ENCODE measurements around the gene ACP7. TPM values are rescaled to one million over a fixed set of nuclear protein-coding genes. Genes with fewer than 3 reads are reported as not detected.
"Not testable (repeated sequence)": the region's sequence is repeated elsewhere in the genome, so short reads cannot be mapped to it uniquely, and the experiment has no call there.

The ACP7 gene
- total RNA-seq, 1 experiment from 2014 or later = 5.4 TPM

DNA sequence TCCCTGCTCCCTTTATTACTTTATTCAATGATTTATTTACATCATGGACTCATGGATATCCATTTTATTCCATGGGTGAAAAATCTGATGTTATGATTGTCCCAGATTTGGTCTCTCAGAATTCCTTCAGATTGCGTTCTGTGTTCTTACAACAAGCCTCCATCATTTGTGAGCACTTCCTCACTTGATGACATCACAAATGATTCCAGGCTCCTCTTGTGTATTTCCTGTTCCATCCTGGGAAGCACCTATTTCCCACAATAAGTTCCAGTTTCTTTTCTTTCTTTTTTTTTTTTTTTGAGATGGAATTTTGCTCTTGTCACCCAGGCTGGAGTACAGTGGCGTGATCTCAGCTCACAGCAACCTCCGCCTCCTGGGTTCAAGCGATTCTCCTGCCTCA lies 6.7 kb downstream of the ACP7 start:
- no peaks in the 10 kb centered on the region for H3K79me2 ChIP-seq (ENCODE audit: low read depth)
- H3K27me3 ChIP-seq (ENCODE audit: insufficient read depth, low read depth) = no peaks in the 10 kb centered on the region
- H3K36me3 ChIP-seq (ENCODE audit: low read depth) = no peaks in the 10 kb centered on the region
- intact Hi-C loops (cut with micrococcal nuclease; ENCODE audit: unreplicated experiment) = no loop called here
- H2AFZ ChIP-seq = no peak overlapping the region
- no peaks in the 10 kb centered on the region for H3K9me2 ChIP-seq (ENCODE audit: insufficient read depth)
- H4K20me1 ChIP-seq (ENCODE audit: insufficient read depth) = no peaks in the 10 kb centered on the region
- no TSS peak for BruUV-seq (replicated peaks)
- TF ChIP-seq, protein P1, sequence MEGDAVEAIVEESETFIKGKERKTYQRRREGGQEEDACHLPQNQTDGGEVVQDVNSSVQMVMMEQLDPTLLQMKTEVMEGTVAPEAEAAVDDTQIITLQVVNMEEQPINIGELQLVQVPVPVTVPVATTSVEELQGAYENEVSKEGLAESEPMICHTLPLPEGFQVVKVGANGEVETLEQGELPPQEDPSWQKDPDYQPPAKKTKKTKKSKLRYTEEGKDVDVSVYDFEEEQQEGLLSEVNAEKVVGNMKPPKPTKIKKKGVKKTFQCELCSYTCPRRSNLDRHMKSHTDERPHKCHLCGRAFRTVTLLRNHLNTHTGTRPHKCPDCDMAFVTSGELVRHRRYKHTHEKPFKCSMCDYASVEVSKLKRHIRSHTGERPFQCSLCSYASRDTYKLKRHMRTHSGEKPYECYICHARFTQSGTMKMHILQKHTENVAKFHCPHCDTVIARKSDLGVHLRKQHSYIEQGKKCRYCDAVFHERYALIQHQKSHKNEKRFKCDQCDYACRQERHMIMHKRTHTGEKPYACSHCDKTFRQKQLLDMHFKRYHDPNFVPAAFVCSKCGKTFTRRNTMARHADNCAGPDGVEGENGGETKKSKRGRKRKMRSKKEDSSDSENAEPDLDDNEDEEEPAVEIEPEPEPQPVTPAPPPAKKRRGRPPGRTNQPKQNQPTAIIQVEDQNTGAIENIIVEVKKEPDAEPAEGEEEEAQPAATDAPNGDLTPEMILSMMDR (conservative IDR thresholded peaks at IDR 0.05) = no peak
- TF ChIP-seq EZH2 (IDR thresholded peaks at IDR 0.05; ENCODE audit: low read depth) = no peak
- H3K4me3 ChIP-seq = no peak overlapping the region
- no peak overlapping the region for H3K27ac ChIP-seq
- H3F3A ChIP-seq (ENCODE audit: insufficient read depth, low read depth) = no peaks in the 10 kb centered on the region; the same call in 1 of the 2 replicates
- no peak for DNase-seq
- CTCF ChIA-PET = interaction anchor here (0.6 kb wide), 1 partner anchor 114 kb away, joined by 4 read pairs; no protein-coding TSS in a partner anchor
- H3K4me2 ChIP-seq = no peak overlapping the region
- POLR2A ChIA-PET (ENCODE audit: unreplicated experiment) = no interaction called here
- no peaks in the 10 kb centered on the region for H3K4me1 ChIP-seq (replicated peaks; ENCODE audit: insufficient read depth)
- no peaks in the 10 kb centered on the region for H3K9me3 ChIP-seq (ENCODE audit: insufficient read depth, low read depth)

- H3K4me1 ChIP-seq (replicated peaks; ENCODE audit: insufficient read depth); H3K27ac ChIP-seq; H3K9me2 ChIP-seq (ENCODE audit: insufficient read depth); H2AFZ ChIP-seq; H3K27me3 ChIP-seq (ENCODE audit: insufficient read depth, low read depth); H3K36me3 ChIP-seq (ENCODE audit: low read depth); H3K4me3 ChIP-seq; H3F3A ChIP-seq (ENCODE audit: insufficient read depth, low read depth); H3K79me2 ChIP-seq (ENCODE audit: low read depth); H3K9me3 ChIP-seq (ENCODE audit: insufficient read depth, low read depth); H3K4me2 ChIP-seq; DNase-seq; intact Hi-C loops (cut with micrococcal nuclease; ENCODE audit: unreplicated experiment); BruUV-seq (replicated peaks); CTCF ChIA-PET; H4K20me1 ChIP-seq (ENCODE audit: insufficient read depth); POLR2A ChIA-PET (ENCODE audit: unreplicated experiment): not testable (repeated sequence)
Measured at GRCh38 chr19:39095799-39096540, 11.8 kb downstream of the ACP7 start.

DNA sequence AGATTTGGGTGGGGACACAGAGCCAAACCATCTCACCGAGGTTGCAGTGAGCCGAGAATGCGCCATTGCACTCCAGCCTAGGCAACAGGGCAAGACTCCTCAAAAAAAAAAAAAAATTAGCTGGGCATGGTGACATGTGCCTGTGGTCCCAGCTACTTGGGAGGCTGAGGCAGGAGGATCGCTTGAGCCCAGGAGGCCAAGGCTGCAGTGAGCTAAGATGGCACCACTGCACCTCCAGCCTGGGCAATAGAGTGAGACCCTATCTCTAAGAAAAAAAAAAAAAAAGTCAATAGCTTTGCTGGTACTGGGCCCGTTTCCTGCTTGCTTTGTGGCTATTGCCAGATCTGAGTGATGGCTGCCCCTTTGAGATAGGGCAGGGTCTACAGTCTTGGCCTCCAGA lies 13.1 kb downstream of the ACP7 start:
- H3K9me2 ChIP-seq (ENCODE audit: insufficient read depth) = no peaks in the 10 kb centered on the region
- no peak overlapping the region for H3K27ac ChIP-seq
- H3K4me3 ChIP-seq = no peak overlapping the region
- H3K27me3 ChIP-seq (ENCODE audit: insufficient read depth, low read depth) = no peaks in the 10 kb centered on the region
- ChIA-PET POLR2A (ENCODE audit: unreplicated experiment) (no interaction called here), CTCF (interaction anchor here (0.5 kb wide), 1 partner anchor 435 kb away, joined by 3 read pairs; the partner anchor contains the start of gene EID2B)
- H3K4me1 ChIP-seq (replicated peaks; ENCODE audit: insufficient read depth) = no peaks in the 10 kb centered on the region
- H3K36me3 ChIP-seq (ENCODE audit: low read depth) = no peaks in the 10 kb centered on the region
- no peaks in the 10 kb centered on the region for H4K20me1 ChIP-seq (ENCODE audit: insufficient read depth)
- intact Hi-C loops (cut with micrococcal nuclease; ENCODE audit: unreplicated experiment) = no loop called here
- H3F3A ChIP-seq (ENCODE audit: insufficient read depth, low read depth) = no peaks in the 10 kb centered on the region
- no TSS peak for BruUV-seq (replicated peaks)
- no peak for TF ChIP-seq EZH2 (IDR thresholded peaks at IDR 0.05; ENCODE audit: low read depth)
- TF ChIP-seq, protein P1 (conservative IDR thresholded peaks at IDR 0.05) = no peak
- DNase-seq = no peak
- no peaks in the 10 kb centered on the region for H3K79me2 ChIP-seq (ENCODE audit: low read depth)
- H3K9me3 ChIP-seq (ENCODE audit: insufficient read depth, low read depth) = no peaks in the 10 kb centered on the region
- H3K4me2 ChIP-seq = no peak overlapping the region
- no peak overlapping the region for H2AFZ ChIP-seq

All from PC-9 (cell line).